HT-29 (cell line): ENCODE measurements around the gene COMMD4. TPM values are rescaled to one million over a fixed set of nuclear protein-coding genes. Genes with fewer than 3 reads are reported as not detected.
"Not testable (repeated sequence)": the region's sequence is repeated elsewhere in the genome, so short reads cannot be mapped to it uniquely, and the experiment has no call there.

ENCODE experiments used
- DNase-seq: peaks from one replicate; pipeline ENCODE4 v3.0.0-alpha.2; 2015; ENCODE audit warnings: low spot score
- small RNA-seq: library from RNA; depleted of rRNA; stranded (forward); fragments of <200 nt; gene quantifications from one replicate; pipeline ENCODE3, GENCODE V24; 2014
- total RNA-seq: library from RNA; depleted of rRNA; stranded (reverse); fragments of >200 nt; shearing (Covaris generic); gene quantifications from 2 replicates; pipeline ENCODE4 v1.2.3, GENCODE V29; 2014; rRNA removed

Gene COMMD4
- total RNA-seq, 1 experiment from 2014 or later = 266 TPM

- no peak for DNase-seq
These were observed 36.2 kb downstream of the COMMD4 start for GRCh38 chr15:75371901-75372688.

DNA sequence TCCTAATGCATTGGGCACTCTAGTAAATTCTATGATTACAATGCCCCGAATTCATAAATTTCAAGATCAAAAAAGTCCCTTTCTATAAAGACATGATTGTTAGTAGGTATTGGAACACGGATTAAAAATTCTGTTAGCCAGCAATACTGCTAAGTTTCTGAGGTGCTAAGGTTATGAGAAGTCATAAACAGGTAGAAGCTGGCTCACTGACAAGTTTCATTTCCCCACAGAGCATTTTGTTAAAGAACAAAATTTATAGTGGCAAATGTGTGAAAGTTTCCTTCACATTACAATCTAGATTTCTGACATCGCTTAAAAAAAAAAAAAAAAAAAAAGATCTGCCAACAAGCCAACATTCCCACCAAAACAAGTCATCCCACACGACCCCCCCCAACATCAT lies 44.9 kb downstream of the COMMD4 start:
- DNase-seq = no peak

GRCh38 chr15:75383986-75384385 lies 48.1 kb downstream of the COMMD4 start:
- not testable (repeated sequence) for DNase-seq

Small RNAs within 50 kb of the gene (small RNA-seq; reads per million reads assigned to genes)
- not detected for gene RN7SL327P

Other genes with a start within 250 kb of the COMMD4 start
- gene C15orf39, start 134.2 kb upstream of the COMMD4 start, total RNA-seq = 59.0 and 76.6 TPM in 2 replicates
- gene GOLGA6C, start 77.7 kb upstream of the COMMD4 start, total RNA-seq = not detected in 2 replicates
- 0.15 TPM in 1 of 2 replicates, not detected in the other for gene GOLGA6D, start 53.2 kb upstream of the COMMD4 start, total RNA-seq
- gene NEIL1, start 11.0 kb downstream of the COMMD4 start, total RNA-seq = 1.3 and 2.7 TPM in 2 replicates
- 200 and 234 TPM in 2 replicates for gene MAN2C1, start 32.5 kb downstream of the COMMD4 start, total RNA-seq
- 28.8 and 33.5 TPM in 2 replicates for gene SIN3A, start 115.6 kb downstream of the COMMD4 start, total RNA-seq
- 22.8 and 28.2 TPM in 2 replicates for gene PTPN9, start 243.3 kb downstream of the COMMD4 start, total RNA-seq